Caco-2 (cell line): Measurements from ENCODE around the gene MECR. TPM values are rescaled to one million over a fixed set of nuclear protein-coding genes. Genes with fewer than 3 reads are reported as not detected.
A peak's percentile ranks its signal among the peaks of the same experiment; 100 is the strongest.

Source experiments
- BruUV-seq: library from RNA; stranded (reverse); fragments of 400-500 nt; replicated peaks from 2 replicates; lab custom pipeline; 2021; lab: Mats Ljungman, UMichigan
- CTCF ChIA-PET: fragments of 300-600 bp; sonication (Branson Sonifier 250); formaldehyde crosslinking; loops from one replicate; lab custom pipeline; 2022; ENCODE audit warnings: antibody characterized with exemption; lab: Charles Lee
- POLR2A ChIA-PET: fragments of 300-600 bp; sonication (Branson Sonifier 250); formaldehyde crosslinking; loops from one replicate; lab custom pipeline; 2022; ENCODE audit warnings: antibody characterized with exemption; lab: Charles Lee
- DNase-seq, 2 experiments: peaks; one replicate each; pipeline versions ENCODE4 v3.0.0 to v3.0.0-alpha.2; 2020 to 2022
- H3K27me3 ChIP-seq: replicated peaks from 2 replicates; pipeline ENCODE4 v1.6.0; 2011; ENCODE audit warnings: low read length; ENCODE audit not compliant: control insufficient read depth, insufficient read depth
- H3K36me3 ChIP-seq: 2 replicates; pipeline ENCODE4 v1.5.1; 2011; ENCODE audit warnings: low read length; ENCODE audit not compliant: control insufficient read depth, insufficient read depth
- H3K4me1 ChIP-seq: fragments of 250-450 bp; sonication (Bioruptor Pico); 2 replicates; pipeline ENCODE4 v1.5.1; 2020; ENCODE audit warnings: mild to moderate bottlenecking
- H3K4me3 ChIP-seq: 2 replicates; pipeline ENCODE4 v1.5.1; 2011; ENCODE audit warnings: low read depth, mild to moderate bottlenecking, control low read depth, low read length
- H3K9me3 ChIP-seq: fragments of 250-450 bp; sonication (Bioruptor Pico); 2 replicates; pipeline ENCODE4 v1.5.1; 2020; ENCODE audit warnings: mild to moderate bottlenecking, moderate library complexity
- H3K27ac Mint-ChIP-seq: one replicate; pipeline ENCODE4 v1.8.0; 2022; ENCODE audit warnings: mixed read lengths; ENCODE audit not compliant: unreplicated experiment
- H3K27me3 Mint-ChIP-seq: one replicate; pipeline ENCODE4 v1.8.0; 2022; ENCODE audit warnings: mixed read lengths; ENCODE audit not compliant: insufficient read depth, unreplicated experiment
- H3K36me3 Mint-ChIP-seq: one replicate; pipeline ENCODE4 v1.8.0; 2022; ENCODE audit warnings: mild to moderate bottlenecking, mixed read lengths; ENCODE audit not compliant: insufficient read depth, unreplicated experiment
- H3K4me1 Mint-ChIP-seq: one replicate; pipeline ENCODE4 v1.8.0; 2022; ENCODE audit warnings: low read depth, mixed read lengths; ENCODE audit not compliant: unreplicated experiment
- H3K4me3 Mint-ChIP-seq: one replicate; pipeline ENCODE4 v1.8.0; 2022; ENCODE audit warnings: mild to moderate bottlenecking, moderate library complexity, mixed read lengths; ENCODE audit not compliant: unreplicated experiment
- H3K9me3 Mint-ChIP-seq: one replicate; pipeline ENCODE4 v1.8.0; 2022; ENCODE audit warnings: mixed read lengths; ENCODE audit not compliant: unreplicated experiment
- CTCF ChIP-seq, 2 experiments: fragments of 200-600 bp in 1 of 2; IDR thresholded peaks; 1 replicate in 1 of 2; 2 replicates in 1 of 2; pipeline versions ENCODE4 v1.5.1 to v1.8.0; 2011 to 2022; ENCODE audit warnings: antibody characterized with exemption in 1 of 2, control low read depth in 1 of 2, inconsistent platforms in 1 of 2, low read depth in 1 of 2, low read length in 1 of 2, mild to moderate bottlenecking in 1 of 2, moderate library complexity in 1 of 2; ENCODE audit not compliant: insufficient read depth in 1 of 2, severe bottlenecking in 1 of 2, unreplicated experiment in 1 of 2
- intact Hi-C: fragments of 100-400 bp; cut with micrococcal nuclease; formaldehyde crosslinking; loops from one replicate; pipeline ENCODE4 v1.10.0; 2022; ENCODE audit not compliant: unreplicated experiment
- total RNA-seq: library from RNA; stranded (reverse); gene quantifications from 2 replicates; pipeline ENCODE4 v1.2.3, GENCODE V29; 2022

Gene MECR
- total RNA-seq, 1 experiment from 2014 or later = 23.1 TPM

GRCh38 chr1:29248409-29248808 lies 17.7 kb upstream of the MECR start:
- no peak for DNase-seq
- Mint-ChIP-seq H3K4me1 (peaks cover 16% of the 10 kb centered on the region), H3K27ac (peak overlapping the region; percentile 88), H3K4me3 (peak overlapping the region; percentile 13), H3K27me3 (no peaks in the 10 kb centered on the region), H3K9me3 (no peaks in the 10 kb centered on the region), H3K36me3 (no peaks in the 10 kb centered on the region)
- H3K4me3 ChIP-seq = no peak overlapping the region
- intact Hi-C loops = no loop called here
- ChIA-PET CTCF (no interaction called here), POLR2A (no interaction called here)
- H3K36me3 ChIP-seq = no peaks in the 10 kb centered on the region
- no TSS peak for BruUV-seq
- H3K27me3 ChIP-seq = no peaks in the 10 kb centered on the region
- no peaks in the 10 kb centered on the region for H3K9me3 ChIP-seq
- H3K4me1 ChIP-seq = peaks cover 31% of the 10 kb centered on the region
- TF ChIP-seq CTCF (IDR thresholded peaks at IDR 0.05; ENCODE audit: insufficient read depth in 1 of 2, low read depth in 1 of 2, low read length in 1 of 2, severe bottlenecking in 1 of 2, unreplicated experiment in 1 of 2) = no peak

- DNase-seq = no peak
- peak overlapping the region; percentile 86 for H3K27ac Mint-ChIP-seq
- no peaks in the 10 kb centered on the region for H3K9me3 ChIP-seq
- H3K36me3 Mint-ChIP-seq = no peaks in the 10 kb centered on the region
- H3K4me1 Mint-ChIP-seq = peaks cover 16% of the 10 kb centered on the region
- H3K36me3 ChIP-seq = no peaks in the 10 kb centered on the region
- H3K4me3 Mint-ChIP-seq = no peak overlapping the region
- ChIA-PET CTCF (no interaction called here), POLR2A (no interaction called here)
- H3K4me3 ChIP-seq = no peak overlapping the region
- no peak for TF ChIP-seq CTCF (IDR thresholded peaks at IDR 0.05; ENCODE audit: insufficient read depth in 1 of 2, low read depth in 1 of 2, low read length in 1 of 2, severe bottlenecking in 1 of 2, unreplicated experiment in 1 of 2)
- intact Hi-C loops = no loop called here
- H3K4me1 ChIP-seq = peaks cover 31% of the 10 kb centered on the region
- H3K27me3 ChIP-seq = no peaks in the 10 kb centered on the region
- H3K27me3 Mint-ChIP-seq = no peaks in the 10 kb centered on the region
- BruUV-seq = no TSS peak
- no peaks in the 10 kb centered on the region for H3K9me3 Mint-ChIP-seq
Measured at GRCh38 chr1:29247571-29248273, 17.0 kb upstream of the MECR start.

- Histone ChIP-seq H3K36me3 (no peaks in the 10 kb centered on the region), H3K9me3 (no peaks in the 10 kb centered on the region), H3K27me3 (no peaks in the 10 kb centered on the region), H3K4me1 (peaks cover 31% of the 10 kb centered on the region), H3K4me3 (no peak overlapping the region)
- peak overlapping the region; percentile 16 for H3K27ac Mint-ChIP-seq
- H3K9me3 Mint-ChIP-seq = no peaks in the 10 kb centered on the region
- H3K27me3 Mint-ChIP-seq = no peaks in the 10 kb centered on the region
- no TSS peak for BruUV-seq
- CTCF ChIA-PET = no interaction called here
- POLR2A ChIA-PET = no interaction called here
- no peaks in the 10 kb centered on the region for H3K36me3 Mint-ChIP-seq
- H3K4me1 Mint-ChIP-seq = peaks cover 16% of the 10 kb centered on the region
- DNase-seq = no peak
- intact Hi-C loops = no loop called here
- H3K4me3 Mint-ChIP-seq = no peak overlapping the region
- TF ChIP-seq CTCF (IDR thresholded peaks at IDR 0.05; ENCODE audit: insufficient read depth in 1 of 2, low read depth in 1 of 2, low read length in 1 of 2, severe bottlenecking in 1 of 2, unreplicated experiment in 1 of 2) = no peak
Measured at GRCh38 chr1:29247044-29247443, 16.3 kb upstream of the MECR start.
